ENCODE data around the gene TSPO.

GRCh38 chr22:43136801-43137200 lies 14.6 kb upstream of the TSPO start:
- TF ChIP-seq, protein P1, sequence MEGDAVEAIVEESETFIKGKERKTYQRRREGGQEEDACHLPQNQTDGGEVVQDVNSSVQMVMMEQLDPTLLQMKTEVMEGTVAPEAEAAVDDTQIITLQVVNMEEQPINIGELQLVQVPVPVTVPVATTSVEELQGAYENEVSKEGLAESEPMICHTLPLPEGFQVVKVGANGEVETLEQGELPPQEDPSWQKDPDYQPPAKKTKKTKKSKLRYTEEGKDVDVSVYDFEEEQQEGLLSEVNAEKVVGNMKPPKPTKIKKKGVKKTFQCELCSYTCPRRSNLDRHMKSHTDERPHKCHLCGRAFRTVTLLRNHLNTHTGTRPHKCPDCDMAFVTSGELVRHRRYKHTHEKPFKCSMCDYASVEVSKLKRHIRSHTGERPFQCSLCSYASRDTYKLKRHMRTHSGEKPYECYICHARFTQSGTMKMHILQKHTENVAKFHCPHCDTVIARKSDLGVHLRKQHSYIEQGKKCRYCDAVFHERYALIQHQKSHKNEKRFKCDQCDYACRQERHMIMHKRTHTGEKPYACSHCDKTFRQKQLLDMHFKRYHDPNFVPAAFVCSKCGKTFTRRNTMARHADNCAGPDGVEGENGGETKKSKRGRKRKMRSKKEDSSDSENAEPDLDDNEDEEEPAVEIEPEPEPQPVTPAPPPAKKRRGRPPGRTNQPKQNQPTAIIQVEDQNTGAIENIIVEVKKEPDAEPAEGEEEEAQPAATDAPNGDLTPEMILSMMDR (IDR thresholded peaks at IDR 0.05), result no peak
- no peak for TF ChIP-seq EZH2phosphoT487 (IDR thresholded peaks at IDR 0.05)
- TF ChIP-seq EZH2 (IDR thresholded peaks at IDR 0.05), result no peak
